WI38 (cell line): Measurements from ENCODE around the gene SUSD1.

ENCODE experiments used
- H3K4me3 ChIP-seq: 2 replicates; pipeline ENCODE4 v1.5.1; 2011; ENCODE audit warnings: low read depth, mild to moderate bottlenecking, control low read depth, low read length
- CTCF ChIP-seq: IDR thresholded peaks from 2 replicates; pipeline ENCODE4 v1.5.1; 2012; ENCODE audit warnings: low read depth, mild to moderate bottlenecking, control low read depth, low read length

The SUSD1 gene

GRCh38 chr9:112050544-112051475, 124.3 kb downstream of the SUSD1 start:
- no peak for TF ChIP-seq CTCF
- H3K4me3 ChIP-seq: no peak overlapping the region

GRCh38 chr9:112049811-112050516, 125.1 kb downstream of the SUSD1 start:
- H3K4me3 ChIP-seq: no peak overlapping the region
- TF ChIP-seq CTCF: no peak

- H3K4me3 ChIP-seq: no peak overlapping the region
- no peak for TF ChIP-seq CTCF
Observed at GRCh38 chr9:112048924-112049691, 126.0 kb downstream of the SUSD1 start.

GRCh38 chr9:112047538-112048066, 127.5 kb downstream of the SUSD1 start:
- H3K4me3 ChIP-seq: no peak overlapping the region
- no peak for TF ChIP-seq CTCF

- no peak for TF ChIP-seq CTCF
- no peak overlapping the region for H3K4me3 ChIP-seq
Observed at GRCh38 chr9:112046181-112046580, 128.9 kb downstream of the SUSD1 start.

GRCh38 chr9:112044881-112045280, 130.2 kb downstream of the SUSD1 start:
- H3K4me3 ChIP-seq: no peak overlapping the region
- TF ChIP-seq CTCF: no peak
